ENCODE measurements around the gene SH2B2. TPM values are rescaled to one million over a fixed set of nuclear protein-coding genes. Genes with fewer than 3 reads are reported as not detected.

Gene SH2B2
- total and polyA plus RNA-seq, 4 donors = 0.65 to 1.4 (median 1.0) TPM; not detected in 1

- H3K4me1 ChIP-seq (ENCODE audit: control insufficient read depth in 4 of 4, insufficient read depth in 4 of 4, low read length in 3 of 4) = no peaks in the 10 kb centered on the region
- no peaks in the 10 kb centered on the region for H3K36me3 ChIP-seq (ENCODE audit: control insufficient read depth in 4 of 4, insufficient read depth in 3 of 4, low read depth in 1 of 4, low read length in 3 of 4)
- no peak overlapping the region for H3K9ac ChIP-seq (ENCODE audit: low read depth in 1 of 2, low read length in 2 of 2)
- 90% methylated on average over 10 of the region's 10 CpGs for WGBS
- no peaks in the 10 kb centered on the region for H3K27me3 ChIP-seq (ENCODE audit: control insufficient read depth in 4 of 4, insufficient read depth in 4 of 4, low read length in 3 of 4)
- TF ChIP-seq FOXA2 (IDR thresholded peaks at IDR 0.05) (no peak), HNF4A (conservative IDR thresholded peaks at IDR 0.05) (no peak), JUND (IDR thresholded peaks at IDR 0.05) (no peak), FOXA1 (IDR thresholded peaks at IDR 0.05) (no peak), RXRA (IDR thresholded peaks at IDR 0.05) (no peak), TAF1 (conservative IDR thresholded peaks at IDR 0.05) (no peak), GABPA (IDR thresholded peaks at IDR 0.05 in 1 of 2, conservative IDR thresholded peaks at IDR 0.05 in 1 of 2) (no peak)
- TF ChIP-seq, protein P1, sequence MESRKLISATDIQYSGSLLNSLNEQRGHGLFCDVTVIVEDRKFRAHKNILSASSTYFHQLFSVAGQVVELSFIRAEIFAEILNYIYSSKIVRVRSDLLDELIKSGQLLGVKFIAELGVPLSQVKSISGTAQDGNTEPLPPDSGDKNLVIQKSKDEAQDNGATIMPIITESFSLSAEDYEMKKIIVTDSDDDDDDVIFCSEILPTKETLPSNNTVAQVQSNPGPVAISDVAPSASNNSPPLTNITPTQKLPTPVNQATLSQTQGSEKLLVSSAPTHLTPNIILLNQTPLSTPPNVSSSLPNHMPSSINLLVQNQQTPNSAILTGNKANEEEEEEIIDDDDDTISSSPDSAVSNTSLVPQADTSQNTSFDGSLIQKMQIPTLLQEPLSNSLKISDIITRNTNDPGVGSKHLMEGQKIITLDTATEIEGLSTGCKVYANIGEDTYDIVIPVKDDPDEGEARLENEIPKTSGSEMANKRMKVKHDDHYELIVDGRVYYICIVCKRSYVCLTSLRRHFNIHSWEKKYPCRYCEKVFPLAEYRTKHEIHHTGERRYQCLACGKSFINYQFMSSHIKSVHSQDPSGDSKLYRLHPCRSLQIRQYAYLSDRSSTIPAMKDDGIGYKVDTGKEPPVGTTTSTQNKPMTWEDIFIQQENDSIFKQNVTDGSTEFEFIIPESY (IDR thresholded peaks at IDR 0.05) = no peak
- TF ChIP-seq, protein P2, sequence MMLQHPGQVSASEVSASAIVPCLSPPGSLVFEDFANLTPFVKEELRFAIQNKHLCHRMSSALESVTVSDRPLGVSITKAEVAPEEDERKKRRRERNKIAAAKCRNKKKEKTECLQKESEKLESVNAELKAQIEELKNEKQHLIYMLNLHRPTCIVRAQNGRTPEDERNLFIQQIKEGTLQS (IDR thresholded peaks at IDR 0.05) = no peak
- TF ChIP-seq, protein P3, sequence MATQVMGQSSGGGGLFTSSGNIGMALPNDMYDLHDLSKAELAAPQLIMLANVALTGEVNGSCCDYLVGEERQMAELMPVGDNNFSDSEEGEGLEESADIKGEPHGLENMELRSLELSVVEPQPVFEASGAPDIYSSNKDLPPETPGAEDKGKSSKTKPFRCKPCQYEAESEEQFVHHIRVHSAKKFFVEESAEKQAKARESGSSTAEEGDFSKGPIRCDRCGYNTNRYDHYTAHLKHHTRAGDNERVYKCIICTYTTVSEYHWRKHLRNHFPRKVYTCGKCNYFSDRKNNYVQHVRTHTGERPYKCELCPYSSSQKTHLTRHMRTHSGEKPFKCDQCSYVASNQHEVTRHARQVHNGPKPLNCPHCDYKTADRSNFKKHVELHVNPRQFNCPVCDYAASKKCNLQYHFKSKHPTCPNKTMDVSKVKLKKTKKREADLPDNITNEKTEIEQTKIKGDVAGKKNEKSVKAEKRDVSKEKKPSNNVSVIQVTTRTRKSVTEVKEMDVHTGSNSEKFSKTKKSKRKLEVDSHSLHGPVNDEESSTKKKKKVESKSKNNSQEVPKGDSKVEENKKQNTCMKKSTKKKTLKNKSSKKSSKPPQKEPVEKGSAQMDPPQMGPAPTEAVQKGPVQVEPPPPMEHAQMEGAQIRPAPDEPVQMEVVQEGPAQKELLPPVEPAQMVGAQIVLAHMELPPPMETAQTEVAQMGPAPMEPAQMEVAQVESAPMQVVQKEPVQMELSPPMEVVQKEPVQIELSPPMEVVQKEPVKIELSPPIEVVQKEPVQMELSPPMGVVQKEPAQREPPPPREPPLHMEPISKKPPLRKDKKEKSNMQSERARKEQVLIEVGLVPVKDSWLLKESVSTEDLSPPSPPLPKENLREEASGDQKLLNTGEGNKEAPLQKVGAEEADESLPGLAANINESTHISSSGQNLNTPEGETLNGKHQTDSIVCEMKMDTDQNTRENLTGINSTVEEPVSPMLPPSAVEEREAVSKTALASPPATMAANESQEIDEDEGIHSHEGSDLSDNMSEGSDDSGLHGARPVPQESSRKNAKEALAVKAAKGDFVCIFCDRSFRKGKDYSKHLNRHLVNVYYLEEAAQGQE (IDR thresholded peaks at IDR 0.05) = no peak
- H3K27ac ChIP-seq (ENCODE audit: low read depth in 1 of 2, low read length in 2 of 2) = no peak overlapping the region
- H3K4me3 ChIP-seq (ENCODE audit: low read depth in 1 of 3, low read length in 3 of 3) = no peak overlapping the region
- DNase-seq (ENCODE audit: low spot score) = no peak
- no peaks in the 10 kb centered on the region for H3K9me3 ChIP-seq (ENCODE audit: control insufficient read depth in 4 of 4, low read length in 3 of 4)
Measured at GRCh38 chr7:102271158-102271798, 15.4 kb upstream of the SH2B2 start.

DNA sequence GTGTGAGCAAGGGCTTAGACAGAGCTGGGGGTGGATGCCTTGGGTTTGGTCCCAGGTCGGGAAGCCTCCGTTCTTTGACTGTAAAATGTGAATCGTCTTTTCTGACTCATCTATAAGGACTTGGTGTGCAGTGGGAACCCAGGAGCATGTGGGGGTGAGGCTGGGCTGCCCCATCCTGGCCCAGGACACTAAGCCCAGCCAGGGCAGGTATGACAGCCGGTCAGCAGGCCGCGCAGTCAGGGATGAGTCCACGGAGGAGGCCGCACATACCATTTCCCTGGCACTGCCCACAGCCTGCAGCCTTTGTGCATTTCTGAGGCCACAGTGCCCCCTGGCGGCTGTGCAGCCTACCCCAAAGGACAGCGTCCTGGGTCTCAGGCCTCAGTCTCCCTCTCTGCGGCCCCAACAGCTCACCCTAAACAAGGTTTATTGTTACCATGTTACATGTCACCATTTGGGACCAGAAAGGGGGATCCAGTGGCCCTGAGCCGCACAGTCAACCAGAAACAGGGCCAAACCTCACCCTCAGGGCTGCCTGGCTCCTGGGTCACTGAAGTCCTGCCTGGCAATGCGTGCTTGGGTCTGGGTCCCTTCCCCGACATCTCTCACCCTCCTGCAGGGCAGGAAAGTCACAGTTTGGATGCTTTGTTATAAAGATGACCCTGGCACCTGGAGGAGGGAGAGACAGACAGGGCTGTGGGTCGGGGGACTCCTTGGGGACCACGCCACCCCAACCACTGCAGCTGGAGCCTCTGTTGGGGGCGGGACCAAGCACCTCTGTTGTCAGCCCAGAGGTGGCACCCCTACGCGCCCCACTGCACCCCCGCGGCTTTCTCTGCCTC, 14.4 kb upstream of the SH2B2 start:
- 51% methylated on average over 21 of the region's 21 CpGs for WGBS
- H3K9ac ChIP-seq (ENCODE audit: low read depth in 1 of 2, low read length in 2 of 2) = no peak overlapping the region
- TF ChIP-seq CTCF (IDR thresholded peaks at IDR 0.05; ENCODE audit: low read depth, low read length, missing input control) (peak; percentile 91), RAD21 (IDR thresholded peaks at IDR 0.05) (peak; percentile 92 to 96), GABPA (IDR thresholded peaks at IDR 0.05 in 1 of 2, conservative IDR thresholded peaks at IDR 0.05 in 1 of 2) (no peak)

More for the DNA sequence above, 14.4 kb upstream of the SH2B2 start:
- H3K27me3 ChIP-seq (ENCODE audit: control insufficient read depth in 4 of 4, insufficient read depth in 4 of 4, low read length in 3 of 4) = no peaks in the 10 kb centered on the region
- H3K4me1 ChIP-seq (ENCODE audit: control insufficient read depth in 4 of 4, insufficient read depth in 4 of 4, low read length in 3 of 4) = no peaks in the 10 kb centered on the region
- no peaks in the 10 kb centered on the region for H3K9me3 ChIP-seq (ENCODE audit: control insufficient read depth in 4 of 4, low read length in 3 of 4)
- H3K27ac ChIP-seq (ENCODE audit: low read depth in 1 of 2, low read length in 2 of 2) = no peak overlapping the region
- peak; percentile 81 for DNase-seq (ENCODE audit: low spot score)
- H3K36me3 ChIP-seq (ENCODE audit: control insufficient read depth in 4 of 4, insufficient read depth in 3 of 4, low read depth in 1 of 4, low read length in 3 of 4) = no peaks in the 10 kb centered on the region
- no peak overlapping the region for H3K4me3 ChIP-seq (ENCODE audit: low read depth in 1 of 3, low read length in 3 of 3)
